Erythroblast (primary cell): ENCODE measurements around the gene CCDC169.

Source experiments
- GATA1 ChIP-seq: IDR thresholded peaks from 2 replicates; pipeline ENCODE4 v1.6.1; 2011; ENCODE audit warnings: low read depth, mild to moderate bottlenecking, control low read depth, low read length, moderate library complexity
- POLR2A ChIP-seq: IDR thresholded peaks from 2 replicates; pipeline ENCODE4 v1.6.1; 2011; ENCODE audit warnings: mild to moderate bottlenecking, low read length

- TF ChIP-seq POLR2A = no peak
- TF ChIP-seq GATA1 = no peak
Measured at GRCh38 chr13:36344886-36345437, 47.3 kb upstream of the CCDC169 start.
